Measurements from ENCODE around the gene CHST6.

DNA sequence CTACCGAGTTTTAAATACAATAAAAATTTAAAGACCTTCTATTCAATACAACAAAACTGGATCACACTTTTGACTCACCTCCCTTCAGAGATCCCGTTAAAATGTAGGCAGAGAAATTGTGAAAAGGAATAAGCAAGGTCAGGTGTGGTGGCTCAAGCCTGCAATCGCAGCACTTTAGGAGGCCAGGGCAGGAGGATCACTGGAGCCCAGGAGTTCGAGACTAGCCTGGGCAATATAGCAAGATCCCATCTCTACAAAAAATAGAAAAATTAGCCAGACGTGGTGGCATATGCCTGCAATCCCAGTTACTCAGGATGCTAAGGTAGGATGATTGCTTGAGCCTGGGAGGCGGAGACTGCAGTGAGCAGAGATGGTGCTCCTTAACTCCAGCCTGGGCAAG, 23.9 kb upstream of the CHST6 start:
- TF ChIP-seq, protein P1, sequence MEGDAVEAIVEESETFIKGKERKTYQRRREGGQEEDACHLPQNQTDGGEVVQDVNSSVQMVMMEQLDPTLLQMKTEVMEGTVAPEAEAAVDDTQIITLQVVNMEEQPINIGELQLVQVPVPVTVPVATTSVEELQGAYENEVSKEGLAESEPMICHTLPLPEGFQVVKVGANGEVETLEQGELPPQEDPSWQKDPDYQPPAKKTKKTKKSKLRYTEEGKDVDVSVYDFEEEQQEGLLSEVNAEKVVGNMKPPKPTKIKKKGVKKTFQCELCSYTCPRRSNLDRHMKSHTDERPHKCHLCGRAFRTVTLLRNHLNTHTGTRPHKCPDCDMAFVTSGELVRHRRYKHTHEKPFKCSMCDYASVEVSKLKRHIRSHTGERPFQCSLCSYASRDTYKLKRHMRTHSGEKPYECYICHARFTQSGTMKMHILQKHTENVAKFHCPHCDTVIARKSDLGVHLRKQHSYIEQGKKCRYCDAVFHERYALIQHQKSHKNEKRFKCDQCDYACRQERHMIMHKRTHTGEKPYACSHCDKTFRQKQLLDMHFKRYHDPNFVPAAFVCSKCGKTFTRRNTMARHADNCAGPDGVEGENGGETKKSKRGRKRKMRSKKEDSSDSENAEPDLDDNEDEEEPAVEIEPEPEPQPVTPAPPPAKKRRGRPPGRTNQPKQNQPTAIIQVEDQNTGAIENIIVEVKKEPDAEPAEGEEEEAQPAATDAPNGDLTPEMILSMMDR (IDR thresholded peaks at IDR 0.05 in 2 of 3, conservative IDR thresholded peaks at IDR 0.05 in 1 of 3; ENCODE audit: borderline replicate concordance in 1 of 3, insufficient read depth in 1 of 3, low read depth in 2 of 3, low read length in 2 of 3) = no peak
- TF ChIP-seq EGR1 (IDR thresholded peaks at IDR 0.05; ENCODE audit: low read depth) = no peak
- no peak for TF ChIP-seq EZH2 (IDR thresholded peaks at IDR 0.05)
- no peak for TF ChIP-seq SRF (IDR thresholded peaks at IDR 0.05; ENCODE audit: low read depth)
- no peak for TF ChIP-seq POLR2A (IDR thresholded peaks at IDR 0.05; ENCODE audit: borderline replicate concordance, extremely low read depth, insufficient read depth, insufficient read length)
- no peak for TF ChIP-seq TCF7L2 (IDR thresholded peaks at IDR 0.05; ENCODE audit: borderline replicate concordance, extremely low read depth, insufficient read depth, insufficient read length)
- no peak for TF ChIP-seq EZH2phosphoT487 (IDR thresholded peaks at IDR 0.05; ENCODE audit: borderline replicate concordance)
- no peak for TF ChIP-seq YY1 (IDR thresholded peaks at IDR 0.05; ENCODE audit: extremely low read depth, insufficient replicate concordance, low read depth, low read length)
- TF ChIP-seq CEBPB (IDR thresholded peaks at IDR 0.05; ENCODE audit: low read depth) = no peak
- no peak for TF ChIP-seq REST (IDR thresholded peaks at IDR 0.05; ENCODE audit: low read depth)
- TF ChIP-seq, protein P2, sequence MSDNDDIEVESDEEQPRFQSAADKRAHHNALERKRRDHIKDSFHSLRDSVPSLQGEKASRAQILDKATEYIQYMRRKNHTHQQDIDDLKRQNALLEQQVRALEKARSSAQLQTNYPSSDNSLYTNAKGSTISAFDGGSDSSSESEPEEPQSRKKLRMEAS (IDR thresholded peaks at IDR 0.05) = no peak
- TF ChIP-seq RAD21 (IDR thresholded peaks at IDR 0.05; ENCODE audit: low read depth) = no peak
- TF ChIP-seq FOSL1 (IDR thresholded peaks at IDR 0.05; ENCODE audit: low read depth) = no peak
